GM12878 (cell line): ENCODE measurements around the gene PSORS1C2. TPM values are rescaled to one million over a fixed set of nuclear protein-coding genes. Genes with fewer than 3 reads are reported as not detected.

ENCODE experiments used
- CHD2 ChIP-seq: IDR thresholded peaks from 2 replicates; pipeline ENCODE4 v1.6.1; 2011; ENCODE audit warnings: low read depth, low read length, improper control_type of control experiment, borderline replicate concordance
- CTCF ChIP-seq, 3 experiments: IDR thresholded peaks in 2 of 3; conservative IDR thresholded peaks in 1 of 3; 2 replicates each; pipeline ENCODE4 v1.5.1; 2011; ENCODE audit warnings: low read depth in 3 of 3, low read length in 3 of 3, mild to moderate bottlenecking in 3 of 3, control low read depth in 2 of 3, moderate library complexity in 2 of 3, inconsistent platforms in 1 of 3, mixed read lengths in 1 of 3; ENCODE audit not compliant: control insufficient read depth in 2 of 3, insufficient read depth in 1 of 3; ENCODE audit errors: extremely low read depth in 1 of 3
- HDGF ChIP-seq: fragments of 450-650 bp; IDR thresholded peaks from 2 replicates; pipeline ENCODE4 v1.6.1; 2016; ENCODE audit warnings: antibody characterized with exemption
- MYB ChIP-seq: fragments of 150-350 bp; IDR thresholded peaks from 2 replicates; pipeline ENCODE4 v1.6.1; 2014; ENCODE audit warnings: mild to moderate bottlenecking, low read depth, low read length, borderline replicate concordance
- PML ChIP-seq: IDR thresholded peaks from 2 replicates; pipeline ENCODE4 v1.6.1; 2012; ENCODE audit warnings: low read length, inconsistent platforms
- RAD51 ChIP-seq: fragments of 450-650 bp; IDR thresholded peaks from 2 replicates; pipeline ENCODE4 v1.6.1; 2016; ENCODE audit warnings: moderate library complexity, mild to moderate bottlenecking, inconsistent platforms
- polyA plus RNA-seq, 11 experiments: library from polyadenylated mRNA; depleted of rRNA in 4 of 11; unstranded in 6 of 11; stranded (reverse) in 5 of 11; fragments of >200 nt; fragmentation: Nextera tagmentation in 4 of 11; fragmentation: Illumina TruSeq in 1 of 11; extraction: Ambion mirVana in 4 of 11; extraction: Trizol in 1 of 11; gene quantifications; 1 replicate in 1 of 11; 2 replicates in 10 of 11; pipeline versions ENCODE4 v1.2.1 to v1.2.3, GENCODE V29; 2011 to 2016; ENCODE audit warnings: inconsistent platforms in 2 of 11, missing spikeins in 2 of 11, low read depth in 1 of 11
- total RNA-seq, 4 experiments: library from RNA; depleted of rRNA in 3 of 4; stranded (reverse); fragments of >200 nt in 3 of 4; fragmentation: Illumina TruSeq in 1 of 4; extraction: Trizol in 1 of 4; gene quantifications; 2 replicates each; pipeline versions ENCODE4 v1.2.1 to v1.2.3, GENCODE V29; 2013 to 2021
- TF ChIP-seq, protein P1 (sequence below): IDR thresholded peaks from 2 replicates; pipeline ENCODE4 v1.6.1; 2012; ENCODE audit warnings: low read depth, low read length, improper control_type of control experiment

Gene PSORS1C2
- total and polyA plus RNA-seq, 10 of the 15 experiments (the other 5 are each of a cell fraction or from before 2014, with no cell fraction given) = not detected

DNA sequence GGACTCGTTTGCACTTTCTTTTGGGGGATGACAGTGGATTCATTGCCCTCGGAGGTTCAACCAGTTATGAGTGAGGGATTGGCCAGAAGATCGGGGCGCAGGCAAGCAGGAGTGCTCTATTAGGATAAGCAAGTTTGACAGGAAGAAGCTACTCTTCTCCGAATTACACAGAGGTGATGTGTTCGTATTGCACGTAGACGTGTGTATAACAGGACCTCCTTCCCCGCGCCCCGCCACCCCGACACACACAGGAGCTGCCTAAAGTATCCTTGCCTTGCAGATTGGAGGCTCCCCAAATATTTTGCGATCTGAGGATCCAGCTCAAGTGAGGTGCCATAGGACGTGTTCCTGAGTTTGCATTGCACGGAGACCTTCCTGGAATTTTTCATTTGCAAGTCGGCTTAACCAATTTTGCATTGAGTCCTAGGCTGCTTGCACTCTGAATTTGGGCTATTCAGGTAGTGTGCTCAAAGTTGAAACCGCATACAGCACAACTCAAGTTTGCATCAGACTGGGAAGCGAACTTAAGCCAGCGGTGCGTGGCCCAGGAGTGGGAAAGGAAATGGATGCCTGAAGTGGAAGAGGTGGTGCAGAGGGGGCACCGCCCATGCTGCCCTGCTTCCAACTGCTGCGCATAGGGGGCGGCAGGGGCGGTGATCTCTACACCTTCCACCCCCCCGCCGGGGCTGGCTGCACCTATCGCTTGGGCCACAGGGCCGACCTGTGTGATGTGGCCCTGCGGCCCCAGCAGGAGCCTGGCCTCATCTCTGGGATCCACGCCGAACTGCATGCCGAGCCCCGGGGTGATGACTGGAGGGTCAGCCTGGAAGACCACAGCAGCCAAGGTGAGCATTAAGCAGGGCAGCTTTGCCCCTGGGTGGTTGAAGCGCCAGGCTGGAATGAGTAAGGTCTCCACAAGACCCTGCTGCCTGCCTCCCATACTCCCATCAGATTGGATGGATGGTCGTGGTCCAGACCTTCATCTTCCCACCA, 20.3 kb upstream of the PSORS1C2 start (continued):
- TF ChIP-seq HDGF = 0 out of 2 replicates have a peak, but pooled peaks have one; percentile 35
- TF ChIP-seq CHD2 = no peak
- no peak for TF ChIP-seq RAD51
- peak in 2 of 3 experiments; percentile 30 to 32; a peak in 2 of 6 replicates for TF ChIP-seq CTCF (IDR thresholded peaks at IDR 0.05 in 2 of 3, conservative IDR thresholded peaks at IDR 0.05 in 1 of 3; ENCODE audit: control insufficient read depth in 2 of 3, extremely low read depth in 1 of 3, insufficient read depth in 1 of 3, low read depth in 3 of 3, low read length in 3 of 3)
- TF ChIP-seq MYB = no peak
- TF ChIP-seq PML = peak; percentile 20; the same call in 1 of the 2 replicates
- TF ChIP-seq, protein P1, sequence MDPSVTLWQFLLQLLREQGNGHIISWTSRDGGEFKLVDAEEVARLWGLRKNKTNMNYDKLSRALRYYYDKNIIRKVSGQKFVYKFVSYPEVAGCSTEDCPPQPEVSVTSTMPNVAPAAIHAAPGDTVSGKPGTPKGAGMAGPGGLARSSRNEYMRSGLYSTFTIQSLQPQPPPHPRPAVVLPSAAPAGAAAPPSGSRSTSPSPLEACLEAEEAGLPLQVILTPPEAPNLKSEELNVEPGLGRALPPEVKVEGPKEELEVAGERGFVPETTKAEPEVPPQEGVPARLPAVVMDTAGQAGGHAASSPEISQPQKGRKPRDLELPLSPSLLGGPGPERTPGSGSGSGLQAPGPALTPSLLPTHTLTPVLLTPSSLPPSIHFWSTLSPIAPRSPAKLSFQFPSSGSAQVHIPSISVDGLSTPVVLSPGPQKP = no peak
